ENCODE measurements around the gene RNF151.

GRCh38 chr16:1966460-1966859, at the start of gene RNF151:
- TF ChIP-seq CTCF (IDR thresholded peaks at IDR 0.05; ENCODE audit: insufficient read depth, low read depth, low read length) (no peak), EZH2 (IDR thresholded peaks at IDR 0.05; ENCODE audit: insufficient read depth, low read length) (no peak)

Measured in astrocyte (in vitro differentiated cells and primary cell).